Measurements from ENCODE around the gene KMT2B. TPM values are rescaled to one million over a fixed set of nuclear protein-coding genes. Genes with fewer than 3 reads are reported as not detected.

The KMT2B gene
- total and polyA plus RNA-seq, 9 of the 15 experiments (the other 6 are each of a cell fraction or from before 2014, with no cell fraction given) = 0.63 to 43.9 (median 8.1) TPM

DNA sequence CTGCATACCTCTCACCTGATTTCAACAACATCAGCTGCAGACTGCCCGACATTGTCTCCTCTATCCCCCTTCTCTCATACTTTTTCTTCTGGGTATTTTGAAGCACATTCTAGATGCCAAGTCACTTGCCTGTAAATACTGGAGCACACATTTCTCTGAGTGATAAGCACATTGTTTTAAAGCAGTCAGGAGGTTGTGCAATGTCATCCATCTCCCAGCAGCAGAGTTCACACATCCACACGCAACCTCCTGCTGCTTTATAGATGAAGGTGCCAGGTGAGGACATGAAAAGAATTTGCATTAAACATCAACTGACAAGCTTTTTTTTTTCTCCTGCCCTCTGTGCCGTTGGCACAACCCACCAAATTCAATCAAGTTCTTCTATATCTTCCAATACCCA lies 46.0 kb upstream of the KMT2B start (continued):
- TF ChIP-seq KDM1A (IDR thresholded peaks at IDR 0.05) (peak; percentile 83), ZKSCAN1 (IDR thresholded peaks at IDR 0.05; ENCODE audit: low read depth, low read length) (no peak), DMBX1 (CRISPR knock-in tag; IDR thresholded peaks at IDR 0.05; ENCODE audit: borderline replicate concordance) (peak; percentile 48; the same call in 1 of the 2 replicates), SOX6 (IDR thresholded peaks at IDR 0.05) (peak; percentile 93), RAD51 (IDR thresholded peaks at IDR 0.05; ENCODE audit: borderline replicate concordance, low read depth) (peak; percentile 28; the same call in 1 of the 2 replicates), ZBED1 (IDR thresholded peaks at IDR 0.05) (0 out of 2 replicates have a peak, but pooled peaks have one; percentile 45), EP300 (IDR thresholded peaks at IDR 0.05; ENCODE audit: low read length) (peak; percentile 85), ZNF217 (CRISPR knock-in tag; IDR thresholded peaks at IDR 0.05) (no peak), PHB2 (IDR thresholded peaks at IDR 0.05; ENCODE audit: low read depth) (peak; percentile 72; the same call in 1 of the 2 replicates), KAT7 (CRISPR knock-in tag; IDR thresholded peaks at IDR 0.05; ENCODE audit: borderline replicate concordance) (no peak), FOSL1 (tag; conservative IDR thresholded peaks at IDR 0.05) (no peak), ERF (CRISPR knock-in tag; IDR thresholded peaks at IDR 0.05) (no peak), POLR2H (tag; IDR thresholded peaks at IDR 0.05; ENCODE audit: low read depth) (no peak), MAFG (tag; conservative IDR thresholded peaks at IDR 0.05) (peak; percentile 94), MAFF (IDR thresholded peaks at IDR 0.05; ENCODE audit: low read length) (peak; percentile 77; the same call in 1 of the 2 replicates)
- TF ChIP-seq, protein P1, sequence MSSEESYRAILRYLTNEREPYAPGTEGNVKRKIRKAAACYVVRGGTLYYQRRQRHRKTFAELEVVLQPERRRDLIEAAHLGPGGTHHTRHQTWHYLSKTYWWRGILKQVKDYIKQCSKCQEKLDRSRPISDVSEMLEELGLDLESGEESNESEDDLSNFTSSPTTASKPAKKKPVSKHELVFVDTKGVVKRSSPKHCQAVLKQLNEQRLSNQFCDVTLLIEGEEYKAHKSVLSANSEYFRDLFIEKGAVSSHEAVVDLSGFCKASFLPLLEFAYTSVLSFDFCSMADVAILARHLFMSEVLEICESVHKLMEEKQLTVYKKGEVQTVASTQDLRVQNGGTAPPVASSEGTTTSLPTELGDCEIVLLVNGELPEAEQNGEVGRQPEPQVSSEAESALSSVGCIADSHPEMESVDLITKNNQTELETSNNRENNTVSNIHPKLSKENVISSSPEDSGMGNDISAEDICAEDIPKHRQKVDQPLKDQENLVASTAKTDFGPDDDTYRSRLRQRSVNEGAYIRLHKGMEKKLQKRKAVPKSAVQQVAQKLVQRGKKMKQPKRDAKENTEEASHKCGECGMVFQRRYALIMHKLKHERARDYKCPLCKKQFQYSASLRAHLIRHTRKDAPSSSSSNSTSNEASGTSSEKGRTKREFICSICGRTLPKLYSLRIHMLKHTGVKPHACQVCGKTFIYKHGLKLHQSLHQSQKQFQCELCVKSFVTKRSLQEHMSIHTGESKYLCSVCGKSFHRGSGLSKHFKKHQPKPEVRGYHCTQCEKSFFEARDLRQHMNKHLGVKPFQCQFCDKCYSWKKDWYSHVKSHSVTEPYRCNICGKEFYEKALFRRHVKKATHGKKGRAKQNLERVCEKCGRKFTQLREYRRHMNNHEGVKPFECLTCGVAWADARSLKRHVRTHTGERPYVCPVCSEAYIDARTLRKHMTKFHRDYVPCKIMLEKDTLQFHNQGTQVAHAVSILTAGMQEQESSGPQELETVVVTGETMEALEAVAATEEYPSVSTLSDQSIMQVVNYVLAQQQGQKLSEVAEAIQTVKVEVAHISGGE (CRISPR knock-in tag; IDR thresholded peaks at IDR 0.05) = peak in 1 of 3 experiments; percentile 64; a peak in 1 of 6 replicates
- TF ChIP-seq, protein P2, sequence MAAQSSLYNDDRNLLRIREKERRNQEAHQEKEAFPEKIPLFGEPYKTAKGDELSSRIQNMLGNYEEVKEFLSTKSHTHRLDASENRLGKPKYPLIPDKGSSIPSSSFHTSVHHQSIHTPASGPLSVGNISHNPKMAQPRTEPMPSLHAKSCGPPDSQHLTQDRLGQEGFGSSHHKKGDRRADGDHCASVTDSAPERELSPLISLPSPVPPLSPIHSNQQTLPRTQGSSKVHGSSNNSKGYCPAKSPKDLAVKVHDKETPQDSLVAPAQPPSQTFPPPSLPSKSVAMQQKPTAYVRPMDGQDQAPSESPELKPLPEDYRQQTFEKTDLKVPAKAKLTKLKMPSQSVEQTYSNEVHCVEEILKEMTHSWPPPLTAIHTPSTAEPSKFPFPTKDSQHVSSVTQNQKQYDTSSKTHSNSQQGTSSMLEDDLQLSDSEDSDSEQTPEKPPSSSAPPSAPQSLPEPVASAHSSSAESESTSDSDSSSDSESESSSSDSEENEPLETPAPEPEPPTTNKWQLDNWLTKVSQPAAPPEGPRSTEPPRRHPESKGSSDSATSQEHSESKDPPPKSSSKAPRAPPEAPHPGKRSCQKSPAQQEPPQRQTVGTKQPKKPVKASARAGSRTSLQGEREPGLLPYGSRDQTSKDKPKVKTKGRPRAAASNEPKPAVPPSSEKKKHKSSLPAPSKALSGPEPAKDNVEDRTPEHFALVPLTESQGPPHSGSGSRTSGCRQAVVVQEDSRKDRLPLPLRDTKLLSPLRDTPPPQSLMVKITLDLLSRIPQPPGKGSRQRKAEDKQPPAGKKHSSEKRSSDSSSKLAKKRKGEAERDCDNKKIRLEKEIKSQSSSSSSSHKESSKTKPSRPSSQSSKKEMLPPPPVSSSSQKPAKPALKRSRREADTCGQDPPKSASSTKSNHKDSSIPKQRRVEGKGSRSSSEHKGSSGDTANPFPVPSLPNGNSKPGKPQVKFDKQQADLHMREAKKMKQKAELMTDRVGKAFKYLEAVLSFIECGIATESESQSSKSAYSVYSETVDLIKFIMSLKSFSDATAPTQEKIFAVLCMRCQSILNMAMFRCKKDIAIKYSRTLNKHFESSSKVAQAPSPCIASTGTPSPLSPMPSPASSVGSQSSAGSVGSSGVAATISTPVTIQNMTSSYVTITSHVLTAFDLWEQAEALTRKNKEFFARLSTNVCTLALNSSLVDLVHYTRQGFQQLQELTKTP (IDR thresholded peaks at IDR 0.05; ENCODE audit: low read depth in 1 of 2, partially characterized antibody in 2 of 2) = no peak
- TF ChIP-seq, protein P3, sequence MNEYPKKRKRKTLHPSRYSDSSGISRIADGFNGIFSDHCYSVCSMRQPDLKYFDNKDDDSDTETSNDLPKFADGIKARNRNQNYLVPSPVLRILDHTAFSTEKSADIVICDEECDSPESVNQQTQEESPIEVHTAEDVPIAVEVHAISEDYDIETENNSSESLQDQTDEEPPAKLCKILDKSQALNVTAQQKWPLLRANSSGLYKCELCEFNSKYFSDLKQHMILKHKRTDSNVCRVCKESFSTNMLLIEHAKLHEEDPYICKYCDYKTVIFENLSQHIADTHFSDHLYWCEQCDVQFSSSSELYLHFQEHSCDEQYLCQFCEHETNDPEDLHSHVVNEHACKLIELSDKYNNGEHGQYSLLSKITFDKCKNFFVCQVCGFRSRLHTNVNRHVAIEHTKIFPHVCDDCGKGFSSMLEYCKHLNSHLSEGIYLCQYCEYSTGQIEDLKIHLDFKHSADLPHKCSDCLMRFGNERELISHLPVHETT (CRISPR knock-in tag; conservative IDR thresholded peaks at IDR 0.05 in 1 of 2, IDR thresholded peaks at IDR 0.05 in 1 of 2) = 0 out of 4 replicates have a peak, but pooled peaks of 1 of the 2 experiments have one; percentile 40

Measured in K562 (cell line).